Measurements from ENCODE around the gene MAP2K5. TPM values are rescaled to one million over a fixed set of nuclear protein-coding genes. Genes with fewer than 3 reads are reported as not detected.
"Not testable (repeated sequence)": the region's sequence is repeated elsewhere in the genome, so short reads cannot be mapped to it uniquely, and the experiment has no call there.

The MAP2K5 gene
- total and polyA plus RNA-seq, 4 donors: 3.8 to 6.4 (median 5.6) TPM

- TF ChIP-seq REST (IDR thresholded peaks at IDR 0.05) (no peak), HNF4G (IDR thresholded peaks at IDR 0.05) (no peak), YY1 (IDR thresholded peaks at IDR 0.05) (no peak), RXRA (IDR thresholded peaks at IDR 0.05) (no peak)
- TF ChIP-seq, protein P1, sequence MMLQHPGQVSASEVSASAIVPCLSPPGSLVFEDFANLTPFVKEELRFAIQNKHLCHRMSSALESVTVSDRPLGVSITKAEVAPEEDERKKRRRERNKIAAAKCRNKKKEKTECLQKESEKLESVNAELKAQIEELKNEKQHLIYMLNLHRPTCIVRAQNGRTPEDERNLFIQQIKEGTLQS (IDR thresholded peaks at IDR 0.05): no peak
- TF ChIP-seq, protein P2, sequence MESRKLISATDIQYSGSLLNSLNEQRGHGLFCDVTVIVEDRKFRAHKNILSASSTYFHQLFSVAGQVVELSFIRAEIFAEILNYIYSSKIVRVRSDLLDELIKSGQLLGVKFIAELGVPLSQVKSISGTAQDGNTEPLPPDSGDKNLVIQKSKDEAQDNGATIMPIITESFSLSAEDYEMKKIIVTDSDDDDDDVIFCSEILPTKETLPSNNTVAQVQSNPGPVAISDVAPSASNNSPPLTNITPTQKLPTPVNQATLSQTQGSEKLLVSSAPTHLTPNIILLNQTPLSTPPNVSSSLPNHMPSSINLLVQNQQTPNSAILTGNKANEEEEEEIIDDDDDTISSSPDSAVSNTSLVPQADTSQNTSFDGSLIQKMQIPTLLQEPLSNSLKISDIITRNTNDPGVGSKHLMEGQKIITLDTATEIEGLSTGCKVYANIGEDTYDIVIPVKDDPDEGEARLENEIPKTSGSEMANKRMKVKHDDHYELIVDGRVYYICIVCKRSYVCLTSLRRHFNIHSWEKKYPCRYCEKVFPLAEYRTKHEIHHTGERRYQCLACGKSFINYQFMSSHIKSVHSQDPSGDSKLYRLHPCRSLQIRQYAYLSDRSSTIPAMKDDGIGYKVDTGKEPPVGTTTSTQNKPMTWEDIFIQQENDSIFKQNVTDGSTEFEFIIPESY (IDR thresholded peaks at IDR 0.05): no peak
Observed at GRCh38 chr15:67632261-67632660, 89.8 kb downstream of the MAP2K5 start (continued).

GRCh38 chr15:67635950-67636349 is 93.4 kb downstream of the MAP2K5 start:
- not testable (repeated sequence) for H3K4me3 ChIP-seq (ENCODE audit: low read depth in 1 of 3, low read length in 3 of 3); H3K27ac ChIP-seq (ENCODE audit: low read depth in 1 of 2, low read length in 2 of 2); DNase-seq (ENCODE audit: low spot score); H3K36me3 ChIP-seq (ENCODE audit: control insufficient read depth in 4 of 4, insufficient read depth in 3 of 4, low read depth in 1 of 4, low read length in 3 of 4); H3K4me1 ChIP-seq (ENCODE audit: control insufficient read depth in 4 of 4, insufficient read depth in 4 of 4, low read length in 3 of 4); H3K9me3 ChIP-seq (ENCODE audit: control insufficient read depth in 4 of 4, low read length in 3 of 4); H3K9ac ChIP-seq (ENCODE audit: low read depth in 1 of 2, low read length in 2 of 2); H3K27me3 ChIP-seq (ENCODE audit: control insufficient read depth in 4 of 4, insufficient read depth in 4 of 4, low read length in 3 of 4)
- 97% methylated on average over 11 of the region's 11 CpGs for WGBS

- TF ChIP-seq JUND (IDR thresholded peaks at IDR 0.05): no peak
- no peak for TF ChIP-seq HNF4A (conservative IDR thresholded peaks at IDR 0.05)
- TF ChIP-seq SP1 (IDR thresholded peaks at IDR 0.05): no peak
- TF ChIP-seq, protein P3, sequence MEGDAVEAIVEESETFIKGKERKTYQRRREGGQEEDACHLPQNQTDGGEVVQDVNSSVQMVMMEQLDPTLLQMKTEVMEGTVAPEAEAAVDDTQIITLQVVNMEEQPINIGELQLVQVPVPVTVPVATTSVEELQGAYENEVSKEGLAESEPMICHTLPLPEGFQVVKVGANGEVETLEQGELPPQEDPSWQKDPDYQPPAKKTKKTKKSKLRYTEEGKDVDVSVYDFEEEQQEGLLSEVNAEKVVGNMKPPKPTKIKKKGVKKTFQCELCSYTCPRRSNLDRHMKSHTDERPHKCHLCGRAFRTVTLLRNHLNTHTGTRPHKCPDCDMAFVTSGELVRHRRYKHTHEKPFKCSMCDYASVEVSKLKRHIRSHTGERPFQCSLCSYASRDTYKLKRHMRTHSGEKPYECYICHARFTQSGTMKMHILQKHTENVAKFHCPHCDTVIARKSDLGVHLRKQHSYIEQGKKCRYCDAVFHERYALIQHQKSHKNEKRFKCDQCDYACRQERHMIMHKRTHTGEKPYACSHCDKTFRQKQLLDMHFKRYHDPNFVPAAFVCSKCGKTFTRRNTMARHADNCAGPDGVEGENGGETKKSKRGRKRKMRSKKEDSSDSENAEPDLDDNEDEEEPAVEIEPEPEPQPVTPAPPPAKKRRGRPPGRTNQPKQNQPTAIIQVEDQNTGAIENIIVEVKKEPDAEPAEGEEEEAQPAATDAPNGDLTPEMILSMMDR (IDR thresholded peaks at IDR 0.05; ENCODE audit: low read depth, low read length, missing input control): no peak
- no peak for TF ChIP-seq RAD21 (IDR thresholded peaks at IDR 0.05)
- no peak for TF ChIP-seq FOXA1 (IDR thresholded peaks at IDR 0.05)
- TF ChIP-seq TAF1 (conservative IDR thresholded peaks at IDR 0.05): no peak
- no peak for TF ChIP-seq YY1 (IDR thresholded peaks at IDR 0.05)
- no peak for TF ChIP-seq EGR1 (IDR thresholded peaks at IDR 0.05; ENCODE audit: low read depth in 2 of 2)
- TF ChIP-seq, protein P1 (IDR thresholded peaks at IDR 0.05): no peak
- Histone ChIP-seq H3K9me3 (ENCODE audit: control insufficient read depth in 4 of 4, low read length in 3 of 4) (no peaks in the 10 kb centered on the region), H3K4me3 (ENCODE audit: low read depth in 1 of 3, low read length in 3 of 3) (no peak overlapping the region), H3K27me3 (ENCODE audit: control insufficient read depth in 4 of 4, insufficient read depth in 4 of 4, low read length in 3 of 4) (no peaks in the 10 kb centered on the region), H3K9ac (ENCODE audit: low read depth in 1 of 2, low read length in 2 of 2) (no peak overlapping the region), H3K4me1 (ENCODE audit: control insufficient read depth in 4 of 4, insufficient read depth in 4 of 4, low read length in 3 of 4) (no peaks in the 10 kb centered on the region), H3K36me3 (ENCODE audit: control insufficient read depth in 4 of 4, insufficient read depth in 3 of 4, low read depth in 1 of 4, low read length in 3 of 4) (peaks cover 0 to 2% (median 1%) of the 10 kb centered on the region in 4 donors), H3K27ac (ENCODE audit: low read depth in 1 of 2, low read length in 2 of 2) (no peak overlapping the region)
- 84% methylated on average over 6 of the region's 6 CpGs for WGBS
- no peak for DNase-seq (ENCODE audit: low spot score)
Observed at GRCh38 chr15:67639591-67639990, 97.1 kb downstream of the MAP2K5 start.

Data from liver (tissue), 9 donors.